Astrocyte (in vitro differentiated cells and primary cell): Measurements from ENCODE around the gene MAP7D3.

Experiments
- CTCF ChIP-seq: IDR thresholded peaks from 2 replicates; pipeline ENCODE4 v1.5.1; 2011; ENCODE audit warnings: low read depth, mild to moderate bottlenecking, inconsistent platforms, low read length, moderate library complexity; ENCODE audit not compliant: insufficient read depth
- EZH2 ChIP-seq: IDR thresholded peaks from 2 replicates; pipeline ENCODE4 v1.6.1; 2012; ENCODE audit warnings: mild to moderate bottlenecking, low read length, inconsistent platforms; ENCODE audit not compliant: insufficient read depth

- TF ChIP-seq CTCF (no peak), EZH2 (no peak)
These were observed 68.8 kb downstream of the MAP7D3 start for GRCh38 chrX:136182414-136182813.
